ENCODE results near the gene UHRF1. TPM values are rescaled to one million over a fixed set of nuclear protein-coding genes. Genes with fewer than 3 reads are reported as not detected.
A peak's percentile ranks its signal among the peaks of the same experiment; 100 is the strongest.

UHRF1 gene
- total RNA-seq, 1 donor from 2014 or later, result 0.32 TPM

DNA sequence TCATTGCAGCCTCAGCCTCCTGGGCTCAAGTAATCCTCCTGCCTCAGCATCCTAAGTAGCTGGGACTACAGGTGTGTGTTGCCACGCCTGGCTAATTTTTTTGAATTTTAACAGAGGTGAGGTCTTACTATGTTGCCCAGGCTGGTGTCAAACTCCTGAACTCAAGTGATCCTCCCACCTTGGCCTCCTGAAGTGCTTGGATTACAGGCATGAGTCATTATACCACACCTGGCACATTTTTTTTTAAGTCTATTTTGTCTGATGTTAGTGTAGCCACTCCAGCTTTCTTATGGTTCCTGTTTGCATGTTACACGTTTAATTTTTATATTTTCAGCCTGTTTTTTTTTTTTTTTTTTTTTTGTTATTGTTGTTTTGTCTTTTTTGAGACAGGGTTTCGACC, 84.4 kb downstream of the UHRF1 start:
- intact Hi-C loops (cut with DNase I), result no loop called here
- TF ChIP-seq, protein P1, sequence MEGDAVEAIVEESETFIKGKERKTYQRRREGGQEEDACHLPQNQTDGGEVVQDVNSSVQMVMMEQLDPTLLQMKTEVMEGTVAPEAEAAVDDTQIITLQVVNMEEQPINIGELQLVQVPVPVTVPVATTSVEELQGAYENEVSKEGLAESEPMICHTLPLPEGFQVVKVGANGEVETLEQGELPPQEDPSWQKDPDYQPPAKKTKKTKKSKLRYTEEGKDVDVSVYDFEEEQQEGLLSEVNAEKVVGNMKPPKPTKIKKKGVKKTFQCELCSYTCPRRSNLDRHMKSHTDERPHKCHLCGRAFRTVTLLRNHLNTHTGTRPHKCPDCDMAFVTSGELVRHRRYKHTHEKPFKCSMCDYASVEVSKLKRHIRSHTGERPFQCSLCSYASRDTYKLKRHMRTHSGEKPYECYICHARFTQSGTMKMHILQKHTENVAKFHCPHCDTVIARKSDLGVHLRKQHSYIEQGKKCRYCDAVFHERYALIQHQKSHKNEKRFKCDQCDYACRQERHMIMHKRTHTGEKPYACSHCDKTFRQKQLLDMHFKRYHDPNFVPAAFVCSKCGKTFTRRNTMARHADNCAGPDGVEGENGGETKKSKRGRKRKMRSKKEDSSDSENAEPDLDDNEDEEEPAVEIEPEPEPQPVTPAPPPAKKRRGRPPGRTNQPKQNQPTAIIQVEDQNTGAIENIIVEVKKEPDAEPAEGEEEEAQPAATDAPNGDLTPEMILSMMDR (IDR thresholded peaks at IDR 0.05), result no peak
- no peak for DNase-seq (ENCODE audit: low spot score in 2 of 2)
- no peak overlapping the region for H3K27ac ChIP-seq
- peaks cover 0 to 9% of the 10 kb centered on the region in 2 donors for H3K36me3 ChIP-seq
- no peaks in the 10 kb centered on the region for H3K27me3 ChIP-seq
- H3K4me1 ChIP-seq, result peaks cover 0 to 4% of the 10 kb centered on the region in 2 donors
- no peak overlapping the region for H3K4me3 ChIP-seq
- no peaks in the 10 kb centered on the region for H3K9me3 ChIP-seq

- Histone ChIP-seq H3K36me3 (peaks cover 0 to 9% of the 10 kb centered on the region in 2 donors), H3K27ac (no peak overlapping the region), H3K27me3 (no peaks in the 10 kb centered on the region), H3K4me1 (peaks cover 0 to 3% of the 10 kb centered on the region in 2 donors), H3K9me3 (no peaks in the 10 kb centered on the region), H3K4me3 (no peak overlapping the region)
- intact Hi-C loops (cut with DNase I), result no loop called here
- TF ChIP-seq, protein P1 (IDR thresholded peaks at IDR 0.05), result no peak
- no peak for DNase-seq (ENCODE audit: low spot score in 2 of 2)
Observed at GRCh38 chr19:4996701-4997100, 87.4 kb downstream of the UHRF1 start.

GRCh38 chr19:4997297-4997696, 88.0 kb downstream of the UHRF1 start:
- H3K36me3 ChIP-seq, result peaks cover 0 to 9% of the 10 kb centered on the region in 2 donors
- DNase-seq (ENCODE audit: low spot score in 2 of 2), result no peak
- H3K27me3 ChIP-seq, result no peaks in the 10 kb centered on the region
- no peak overlapping the region for H3K4me3 ChIP-seq
- TF ChIP-seq, protein P1 (IDR thresholded peaks at IDR 0.05), result no peak
- no peaks in the 10 kb centered on the region for H3K9me3 ChIP-seq
- intact Hi-C loops (cut with DNase I), result no loop called here
- H3K27ac ChIP-seq, result no peak overlapping the region
- H3K4me1 ChIP-seq, result peaks cover 3 to 7% of the 10 kb centered on the region in 2 donors

DNA sequence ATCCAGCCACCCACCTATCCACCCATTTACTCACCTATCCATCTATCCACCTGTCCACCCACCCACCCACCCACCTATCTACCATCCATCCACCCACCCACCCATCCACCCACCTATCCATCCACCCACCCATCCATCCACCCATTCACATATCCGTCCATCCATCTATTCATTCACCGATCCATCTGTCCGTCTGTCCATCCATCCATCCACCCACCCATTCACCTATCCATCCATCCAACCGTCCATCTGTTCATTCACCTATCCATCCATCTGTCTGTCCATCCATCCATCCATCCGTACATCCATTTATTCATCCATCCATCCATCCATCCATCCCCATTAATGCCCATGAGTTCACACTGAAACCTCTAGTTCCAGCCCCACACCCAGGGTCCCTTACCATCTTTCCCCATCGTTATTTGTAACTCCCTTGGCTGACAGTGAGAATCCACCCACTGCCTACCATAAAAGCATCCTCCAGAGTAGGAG, 90.9 kb downstream of the UHRF1 start:
- Histone ChIP-seq H3K4me1 (peaks cover 6 to 12% of the 10 kb centered on the region in 2 donors), H3K27me3 (no peaks in the 10 kb centered on the region), H3K27ac (no peak overlapping the region), H3K4me3 (no peak overlapping the region), H3K9me3 (no peaks in the 10 kb centered on the region), H3K36me3 (peaks cover 0 to 9% of the 10 kb centered on the region in 2 donors)
- TF ChIP-seq, protein P1 (IDR thresholded peaks at IDR 0.05), result no peak
- no peak for DNase-seq (ENCODE audit: low spot score in 2 of 2)
- intact Hi-C loops (cut with DNase I), result no loop called here

DNA sequence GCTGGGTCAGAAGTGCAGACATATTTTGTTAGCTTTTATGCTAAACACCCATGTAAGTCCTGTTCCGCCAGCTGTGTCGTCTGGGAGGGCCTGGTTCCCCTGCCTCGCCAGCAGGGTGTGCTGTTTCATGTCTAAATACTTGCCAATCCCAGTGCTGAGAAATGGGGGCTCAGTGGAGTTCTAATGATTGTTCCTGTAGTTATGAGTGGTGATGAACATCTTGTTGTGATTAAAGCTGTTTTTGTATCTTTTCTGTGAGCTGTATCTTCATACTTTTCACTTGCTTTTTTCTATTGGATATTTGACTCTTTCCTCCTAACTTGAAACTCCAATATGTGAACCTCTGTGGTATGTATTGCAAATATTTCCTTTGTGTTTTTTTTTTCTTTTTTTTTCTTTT, 92.3 kb downstream of the UHRF1 start:
- no peak for DNase-seq (ENCODE audit: low spot score in 2 of 2)
- peaks cover 6 to 12% of the 10 kb centered on the region in 2 donors for H3K4me1 ChIP-seq
- TF ChIP-seq, protein P1 (IDR thresholded peaks at IDR 0.05), result peak in 2 of 3 experiments; percentile 29 to 45
- no peaks in the 10 kb centered on the region for H3K27me3 ChIP-seq
- intact Hi-C loops (cut with DNase I), result no loop called here
- no peak overlapping the region for H3K4me3 ChIP-seq
- H3K36me3 ChIP-seq, result peaks cover 0 to 2% of the 10 kb centered on the region in 2 donors
- no peaks in the 10 kb centered on the region for H3K9me3 ChIP-seq
- peak overlapping the region; percentile 66 to 68 for H3K27ac ChIP-seq

DNA sequence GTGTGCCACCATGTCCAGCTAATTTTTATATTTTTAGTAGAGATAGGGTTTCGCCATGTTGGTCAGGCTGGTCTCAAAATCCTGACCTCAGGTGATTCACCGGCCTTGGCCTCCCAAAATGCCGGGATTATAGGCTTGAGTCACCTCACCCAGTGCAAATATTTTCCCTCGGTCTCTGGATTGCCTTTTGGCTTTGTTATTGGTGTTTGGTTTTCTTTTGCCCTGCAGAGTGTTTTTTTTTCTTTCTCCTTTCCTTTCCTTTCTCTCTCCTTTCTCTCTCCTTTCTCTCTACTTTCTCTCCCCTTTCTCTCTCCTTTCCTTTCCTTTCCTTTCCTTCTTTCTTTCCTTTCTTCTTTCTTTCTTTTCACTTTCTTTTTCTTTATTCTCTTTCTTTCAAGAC, 92.8 kb downstream of the UHRF1 start:
- Histone ChIP-seq H3K4me1 (peaks cover 6 to 12% of the 10 kb centered on the region in 2 donors), H3K27ac (peak overlapping the region; percentile 66 to 68), H3K4me3 (peak overlapping the region; percentile 2 to 38), H3K9me3 (no peaks in the 10 kb centered on the region), H3K36me3 (no peaks in the 10 kb centered on the region), H3K27me3 (no peaks in the 10 kb centered on the region)
- intact Hi-C loops (cut with DNase I), result no loop called here
- no peak for DNase-seq (ENCODE audit: low spot score in 2 of 2)
- TF ChIP-seq, protein P1 (IDR thresholded peaks at IDR 0.05), result no peak
